Bronchial epithelial cell (primary cell): ENCODE measurements around the gene ZNF12. TPM values are rescaled to one million over a fixed set of nuclear protein-coding genes. Genes with fewer than 3 reads are reported as not detected.

Source experiments
- DNase-seq: peaks from one replicate; pipeline ENCODE4 v3.0.0-alpha.2; 2010; ENCODE audit warnings: low read depth
- FAIRE-seq: peaks from 2 replicates; lab custom pipeline; 2011; peaks lifted over from hg19 to GRCh38; lab: Jason Lieb, UNC
- H3K27me3 ChIP-seq: 2 replicates; pipeline ENCODE4 v1.5.1; 2011; ENCODE audit warnings: low read length; ENCODE audit not compliant: control insufficient read depth, insufficient read depth
- H3K36me3 ChIP-seq: 2 replicates; pipeline ENCODE4 v1.5.1; 2011; ENCODE audit warnings: low read length; ENCODE audit not compliant: control insufficient read depth, insufficient read depth
- H3K4me3 ChIP-seq: 2 replicates; pipeline ENCODE4 v1.5.1; 2011; ENCODE audit warnings: mild to moderate bottlenecking, low read depth, low read length, control low read depth
- total RNA-seq: library from RNA; depleted of rRNA; stranded (reverse); fragments of >200 nt; gene quantifications from 2 replicates; pipeline ENCODE4 v1.2.1, GENCODE V29; 2014
- TF ChIP-seq, protein P1 (sequence below): IDR thresholded peaks from 2 replicates; pipeline ENCODE4 v1.5.1; 2011; ENCODE audit warnings: mild to moderate bottlenecking, moderate library complexity, low read length, control low read depth, inconsistent platforms; ENCODE audit not compliant: insufficient read depth, severe bottlenecking

ZNF12 gene
- total RNA-seq, 1 donor from 2014 or later, result 12.6 TPM

DNA sequence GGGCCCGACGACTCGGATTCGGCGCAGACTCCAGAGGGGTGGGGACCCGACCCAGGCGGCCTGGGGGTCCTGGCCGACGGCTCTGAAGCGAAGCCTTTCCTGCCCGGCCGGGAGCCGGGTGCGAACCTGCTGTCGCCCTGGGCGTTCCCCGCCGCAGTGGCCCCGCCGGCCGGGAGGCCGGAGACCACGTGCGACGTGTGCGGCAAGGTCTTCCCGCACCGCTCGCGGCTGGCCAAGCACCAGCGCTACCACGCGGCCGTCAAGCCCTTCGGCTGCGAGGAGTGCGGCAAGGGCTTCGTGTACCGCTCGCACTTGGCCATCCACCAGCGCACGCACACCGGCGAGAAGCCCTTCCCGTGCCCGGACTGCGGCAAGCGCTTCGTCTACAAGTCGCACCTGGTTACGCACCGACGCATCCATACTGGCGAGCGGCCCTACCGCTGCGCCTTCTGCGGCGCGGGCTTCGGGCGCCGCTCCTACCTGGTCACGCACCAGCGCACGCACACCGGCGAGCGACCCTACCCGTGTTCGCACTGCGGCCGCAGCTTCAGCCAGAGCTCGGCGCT lies 54.2 kb downstream of the ZNF12 start:
- H3K4me3 ChIP-seq, result no peak overlapping the region
- no peak for FAIRE-seq
- no peak for DNase-seq
- peaks cover 13% of the 10 kb centered on the region for H3K36me3 ChIP-seq
- TF ChIP-seq, protein P1, sequence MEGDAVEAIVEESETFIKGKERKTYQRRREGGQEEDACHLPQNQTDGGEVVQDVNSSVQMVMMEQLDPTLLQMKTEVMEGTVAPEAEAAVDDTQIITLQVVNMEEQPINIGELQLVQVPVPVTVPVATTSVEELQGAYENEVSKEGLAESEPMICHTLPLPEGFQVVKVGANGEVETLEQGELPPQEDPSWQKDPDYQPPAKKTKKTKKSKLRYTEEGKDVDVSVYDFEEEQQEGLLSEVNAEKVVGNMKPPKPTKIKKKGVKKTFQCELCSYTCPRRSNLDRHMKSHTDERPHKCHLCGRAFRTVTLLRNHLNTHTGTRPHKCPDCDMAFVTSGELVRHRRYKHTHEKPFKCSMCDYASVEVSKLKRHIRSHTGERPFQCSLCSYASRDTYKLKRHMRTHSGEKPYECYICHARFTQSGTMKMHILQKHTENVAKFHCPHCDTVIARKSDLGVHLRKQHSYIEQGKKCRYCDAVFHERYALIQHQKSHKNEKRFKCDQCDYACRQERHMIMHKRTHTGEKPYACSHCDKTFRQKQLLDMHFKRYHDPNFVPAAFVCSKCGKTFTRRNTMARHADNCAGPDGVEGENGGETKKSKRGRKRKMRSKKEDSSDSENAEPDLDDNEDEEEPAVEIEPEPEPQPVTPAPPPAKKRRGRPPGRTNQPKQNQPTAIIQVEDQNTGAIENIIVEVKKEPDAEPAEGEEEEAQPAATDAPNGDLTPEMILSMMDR, result no peak
- no peaks in the 10 kb centered on the region for H3K27me3 ChIP-seq

DNA sequence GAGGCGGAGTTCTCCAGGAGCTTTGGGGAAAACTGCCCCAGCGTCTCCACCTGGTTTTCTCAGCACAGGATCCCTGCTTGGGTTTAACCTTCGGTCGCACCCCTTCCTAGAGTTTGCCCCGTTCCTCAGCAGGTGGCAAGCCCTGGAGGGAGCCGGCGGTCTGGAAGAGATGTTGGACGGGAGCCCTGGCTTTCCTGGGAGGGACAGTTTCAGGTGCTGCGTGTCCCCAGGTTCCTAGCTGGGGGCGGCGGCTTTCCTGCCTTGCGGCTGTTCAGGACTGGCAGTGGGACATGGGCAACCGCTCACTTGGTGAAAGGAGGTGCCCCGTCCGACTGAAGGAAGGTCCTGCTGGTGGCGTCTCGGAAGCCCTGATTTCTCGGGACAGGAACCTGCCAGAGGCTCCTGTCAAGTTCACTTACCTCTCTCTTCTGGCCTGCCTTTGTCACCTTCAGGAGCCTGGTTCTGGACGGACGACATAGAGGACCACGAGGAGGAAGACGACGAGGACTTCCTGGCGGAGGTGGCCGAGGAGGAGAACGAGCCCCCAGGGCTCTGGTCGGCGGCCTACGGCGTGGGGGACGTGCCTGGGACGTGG lies 54.8 kb downstream of the ZNF12 start:
- DNase-seq (no peak), FAIRE-seq (no peak)
- TF ChIP-seq, protein P1, result no peak
- no peaks in the 10 kb centered on the region for H3K27me3 ChIP-seq
- H3K4me3 ChIP-seq, result no peak overlapping the region
- H3K36me3 ChIP-seq, result peaks cover 14% of the 10 kb centered on the region

DNA sequence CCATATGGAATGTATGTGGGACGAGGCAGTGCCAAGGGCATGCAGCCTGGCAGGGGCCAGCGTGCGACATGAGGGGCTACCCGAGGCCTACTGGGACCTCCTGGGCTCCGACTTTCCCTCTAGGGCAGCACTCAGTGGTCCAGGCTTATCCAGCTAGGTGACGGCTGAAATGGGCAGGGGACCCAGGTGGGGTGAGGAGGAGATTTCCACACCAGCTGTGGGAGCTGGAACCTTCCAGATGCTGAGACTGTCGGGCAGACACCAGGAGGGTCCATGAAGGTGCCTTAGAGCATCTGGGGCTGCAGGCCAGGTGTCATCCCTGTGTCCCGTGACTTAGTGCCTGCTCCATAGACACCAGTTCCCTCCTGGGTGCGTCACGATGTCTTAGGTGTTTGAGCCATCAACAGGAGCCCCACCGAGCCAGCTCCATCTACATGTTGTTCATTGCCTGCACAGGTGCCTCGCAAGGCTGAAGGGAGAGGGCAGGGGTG lies 56.2 kb downstream of the ZNF12 start:
- DNase-seq (no peak), FAIRE-seq (no peak)
- H3K36me3 ChIP-seq, result peaks cover 17% of the 10 kb centered on the region
- TF ChIP-seq, protein P1, result no peak
- no peaks in the 10 kb centered on the region for H3K27me3 ChIP-seq
- H3K4me3 ChIP-seq, result no peak overlapping the region

DNA sequence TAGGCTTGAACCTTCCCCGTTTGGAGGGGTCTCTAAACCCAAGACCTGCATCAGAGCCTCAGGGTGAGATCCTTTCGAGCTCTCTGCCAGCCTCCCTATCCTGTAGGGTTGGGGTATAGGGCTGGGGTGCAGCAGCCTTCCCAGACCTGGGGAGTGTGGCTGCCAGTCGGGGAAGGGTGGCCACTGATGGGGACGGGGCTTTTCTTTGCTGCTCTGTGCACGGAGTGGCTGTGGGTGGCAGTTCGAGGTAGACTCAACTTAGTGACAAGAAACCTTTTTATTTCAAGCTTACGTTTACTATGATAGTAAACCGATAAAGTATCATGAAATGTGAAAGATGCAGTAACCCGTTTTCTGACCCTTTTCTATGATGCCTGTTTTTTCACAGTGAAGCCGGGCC lies 56.7 kb downstream of the ZNF12 start:
- H3K27me3 ChIP-seq, result no peaks in the 10 kb centered on the region
- FAIRE-seq (no peak), DNase-seq (no peak)
- no peak overlapping the region for H3K4me3 ChIP-seq
- peaks cover 17% of the 10 kb centered on the region for H3K36me3 ChIP-seq
- TF ChIP-seq, protein P1, result no peak

DNA sequence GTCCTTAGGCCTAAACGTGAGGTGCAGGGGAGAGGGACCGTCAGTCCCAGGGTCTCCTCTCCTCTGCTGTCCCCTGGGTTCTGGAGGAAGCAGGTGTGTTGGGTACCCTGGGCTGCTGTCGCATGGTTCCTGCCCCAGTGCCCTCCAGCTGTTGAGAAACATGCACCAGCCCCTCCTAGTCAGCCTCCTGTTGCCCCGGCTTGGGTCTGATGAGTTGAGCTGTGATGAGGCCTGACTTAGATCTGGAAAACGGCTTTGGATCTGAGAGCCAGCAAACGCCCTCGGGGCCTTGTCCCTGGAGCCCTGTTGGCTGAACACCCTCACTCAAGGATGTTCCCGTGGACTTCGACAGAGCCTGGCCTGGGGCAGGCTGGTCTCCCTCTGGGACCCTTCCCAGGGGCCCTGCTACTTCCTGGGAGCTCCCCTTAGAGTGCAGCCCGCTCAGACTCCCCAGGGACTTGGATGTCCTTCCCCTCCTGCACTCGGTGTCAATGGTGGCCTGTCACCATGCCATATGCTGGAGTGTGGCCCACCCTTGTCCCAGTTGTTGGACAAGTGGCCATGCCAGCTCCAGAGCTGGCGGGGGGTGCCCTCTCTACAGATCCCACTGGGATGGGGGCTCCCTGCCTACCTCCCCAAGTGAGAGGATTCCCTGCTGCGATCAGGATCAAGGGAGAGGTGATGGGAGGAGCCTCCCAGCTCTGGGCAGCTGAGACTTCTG lies 57.3 kb downstream of the ZNF12 start:
- no peaks in the 10 kb centered on the region for H3K27me3 ChIP-seq
- TF ChIP-seq, protein P1, result no peak
- no peak overlapping the region for H3K4me3 ChIP-seq
- H3K36me3 ChIP-seq, result peaks cover 22% of the 10 kb centered on the region
- FAIRE-seq (peak; percentile 43), DNase-seq (no peak)
